HepG2 (cell line): Measurements from ENCODE around the gene PLOD2. TPM values are rescaled to one million over a fixed set of nuclear protein-coding genes. Genes with fewer than 3 reads are reported as not detected.

Experiments
- AHDC1 ChIP-seq: sonication (generic); formaldehyde crosslinking; IDR thresholded peaks from 2 replicates; pipeline ENCODE4 v1.5.1; 2020; ENCODE audit warnings: mild to moderate bottlenecking, missing genetic modification reagents, borderline replicate concordance
- HMGXB4 ChIP-seq, 2 experiments: sonication (generic) in 1 of 2; formaldehyde crosslinking in 1 of 2; IDR thresholded peaks; 2 replicates each; pipeline versions ENCODE4 v1.4.0 to v1.6.1; 2018 to 2020; ENCODE audit warnings: missing genetic modification reagents in 2 of 2, borderline replicate concordance in 1 of 2, low read depth in 1 of 2, mild to moderate bottlenecking in 1 of 2, missing biosample characterization in 1 of 2
- MXD1 ChIP-seq: sonication (generic); formaldehyde crosslinking; IDR thresholded peaks from 2 replicates; pipeline ENCODE4 v1.4.0; 2020; ENCODE audit warnings: mild to moderate bottlenecking, missing genetic modification reagents
- PHF5A ChIP-seq: IDR thresholded peaks from one replicate; pipeline ENCODE4 v1.6.1; 2018; ENCODE audit warnings: low read depth, missing genetic modification reagents; ENCODE audit not compliant: unreplicated experiment
- SMAD9 ChIP-seq: sonication (generic); formaldehyde crosslinking; IDR thresholded peaks from 2 replicates; pipeline ENCODE4 v1.5.1; 2020; ENCODE audit warnings: mild to moderate bottlenecking, missing genetic modification reagents
- SRY ChIP-seq: sonication (generic); formaldehyde crosslinking; IDR thresholded peaks from 2 replicates; pipeline ENCODE4 v1.8.0; 2022; ENCODE audit warnings: mild to moderate bottlenecking, missing genetic modification reagents
- ZZZ3 ChIP-seq: sonication (generic); formaldehyde crosslinking; IDR thresholded peaks from 2 replicates; pipeline ENCODE4 v1.4.0; 2020; ENCODE audit warnings: missing genetic modification reagents, mild to moderate bottlenecking, borderline replicate concordance
- polyA plus RNA-seq, 8 experiments: library from polyadenylated mRNA; depleted of rRNA in 3 of 8; stranded (reverse) in 7 of 8; unstranded in 1 of 8; fragments of >200 nt; fragmentation: Illumina TruSeq in 4 of 8; extraction: Trizol in 4 of 8; gene quantifications; 2 replicates each; pipeline versions ENCODE4 v1.2.1 to v1.2.3, GENCODE V29; 2011 to 2016; ENCODE audit warnings: low read depth in 4 of 8, missing spikeins in 1 of 8, mixed read lengths in 1 of 8; ENCODE audit not compliant: insufficient read depth in 1 of 8
- total RNA-seq, 5 experiments: library from RNA; depleted of rRNA; stranded (reverse); fragments of >200 nt; fragmentation: Illumina TruSeq; extraction: Trizol; gene quantifications; 2 replicates each; pipeline ENCODE4 v1.2.3, GENCODE V29; 2016; ENCODE audit warnings: low read depth in 1 of 5
- TF ChIP-seq, protein P1 (sequence below): IDR thresholded peaks from 2 replicates; pipeline ENCODE4 v1.6.1; 2016; ENCODE audit warnings: control low read depth

Gene PLOD2
- total and polyA plus RNA-seq, 2 of the 13 experiments (the other 11 are each of a cell fraction or from before 2014, with no cell fraction given) = 107 to 161 TPM

- TF ChIP-seq, protein P1, sequence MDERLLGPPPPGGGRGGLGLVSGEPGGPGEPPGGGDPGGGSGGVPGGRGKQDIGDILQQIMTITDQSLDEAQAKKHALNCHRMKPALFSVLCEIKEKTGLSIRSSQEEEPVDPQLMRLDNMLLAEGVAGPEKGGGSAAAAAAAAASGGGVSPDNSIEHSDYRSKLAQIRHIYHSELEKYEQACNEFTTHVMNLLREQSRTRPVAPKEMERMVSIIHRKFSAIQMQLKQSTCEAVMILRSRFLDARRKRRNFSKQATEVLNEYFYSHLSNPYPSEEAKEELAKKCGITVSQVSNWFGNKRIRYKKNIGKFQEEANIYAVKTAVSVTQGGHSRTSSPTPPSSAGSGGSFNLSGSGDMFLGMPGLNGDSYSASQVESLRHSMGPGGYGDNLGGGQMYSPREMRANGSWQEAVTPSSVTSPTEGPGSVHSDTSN (CRISPR knock-in tag) = no peak
- TF ChIP-seq HMGXB4 (CRISPR knock-in tag; IDR thresholded peaks at IDR 0.05; ENCODE audit: borderline replicate concordance in 1 of 2, low read depth in 1 of 2) (no peak), SMAD9 (CRISPR knock-in tag) (no peak), MXD1 (CRISPR knock-in tag) (no peak), PHF5A (no peak), ZZZ3 (CRISPR knock-in tag) (no peak), SRY (CRISPR knock-in tag) (no peak), AHDC1 (CRISPR knock-in tag) (no peak)
These were observed 34.0 kb upstream of the PLOD2 start (continued) for GRCh38 chr3:146195030-146195429.
